WI38 (cell line): ENCODE measurements around the gene PXDN.

ENCODE experiments used
- H3K4me3 ChIP-seq: 2 replicates; pipeline ENCODE4 v1.5.1; 2011; ENCODE audit warnings: low read depth, mild to moderate bottlenecking, control low read depth, low read length
- TF ChIP-seq, protein P1 (sequence below): IDR thresholded peaks from 2 replicates; pipeline ENCODE4 v1.5.1; 2012; ENCODE audit warnings: low read depth, mild to moderate bottlenecking, control low read depth, low read length

Gene PXDN

DNA sequence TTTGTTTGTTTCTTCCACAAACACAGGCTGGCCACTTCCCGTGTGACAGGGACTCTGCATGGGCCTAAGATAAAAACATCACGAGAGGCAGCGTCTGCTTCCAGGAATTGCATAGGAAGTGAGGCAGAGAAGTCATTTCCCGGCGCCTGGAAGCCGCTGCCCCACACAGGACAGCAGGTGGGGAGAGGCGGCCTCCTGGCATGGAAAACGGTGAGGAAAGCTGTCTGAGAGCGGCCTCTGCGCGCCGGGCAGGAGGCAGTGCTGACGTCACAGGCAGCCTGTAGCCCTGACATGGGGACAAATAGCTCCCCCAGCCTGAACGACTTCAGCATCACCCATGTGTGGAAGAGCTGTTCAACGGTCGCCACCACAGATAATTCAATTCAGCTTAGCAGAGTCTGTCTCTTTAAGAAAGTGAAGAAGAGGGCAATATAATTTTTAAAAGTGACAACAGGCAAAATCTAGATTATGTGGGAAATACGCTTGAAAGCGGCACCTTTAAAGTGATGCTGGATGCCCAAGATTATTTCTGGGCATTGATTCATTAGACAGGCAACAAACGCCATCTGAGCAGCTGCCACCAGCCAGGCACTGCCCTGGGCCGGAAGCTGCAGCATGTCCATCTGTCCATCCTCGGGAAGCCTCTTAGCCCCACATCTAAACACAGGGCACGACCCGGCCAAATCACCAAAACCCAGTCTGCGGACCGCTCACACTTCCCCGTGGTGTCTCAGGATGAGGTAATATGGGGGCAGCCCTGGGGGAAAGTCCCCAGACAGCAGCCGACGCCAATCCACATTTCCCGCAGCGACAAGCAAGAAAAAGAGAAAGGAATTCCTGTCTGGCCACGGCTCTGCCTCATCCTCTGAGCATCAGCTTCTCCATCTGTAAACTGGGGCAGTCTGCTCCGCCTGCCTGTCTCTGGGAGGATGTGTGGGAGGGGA lies 138.9 kb downstream of the PXDN start:
- TF ChIP-seq, protein P1, sequence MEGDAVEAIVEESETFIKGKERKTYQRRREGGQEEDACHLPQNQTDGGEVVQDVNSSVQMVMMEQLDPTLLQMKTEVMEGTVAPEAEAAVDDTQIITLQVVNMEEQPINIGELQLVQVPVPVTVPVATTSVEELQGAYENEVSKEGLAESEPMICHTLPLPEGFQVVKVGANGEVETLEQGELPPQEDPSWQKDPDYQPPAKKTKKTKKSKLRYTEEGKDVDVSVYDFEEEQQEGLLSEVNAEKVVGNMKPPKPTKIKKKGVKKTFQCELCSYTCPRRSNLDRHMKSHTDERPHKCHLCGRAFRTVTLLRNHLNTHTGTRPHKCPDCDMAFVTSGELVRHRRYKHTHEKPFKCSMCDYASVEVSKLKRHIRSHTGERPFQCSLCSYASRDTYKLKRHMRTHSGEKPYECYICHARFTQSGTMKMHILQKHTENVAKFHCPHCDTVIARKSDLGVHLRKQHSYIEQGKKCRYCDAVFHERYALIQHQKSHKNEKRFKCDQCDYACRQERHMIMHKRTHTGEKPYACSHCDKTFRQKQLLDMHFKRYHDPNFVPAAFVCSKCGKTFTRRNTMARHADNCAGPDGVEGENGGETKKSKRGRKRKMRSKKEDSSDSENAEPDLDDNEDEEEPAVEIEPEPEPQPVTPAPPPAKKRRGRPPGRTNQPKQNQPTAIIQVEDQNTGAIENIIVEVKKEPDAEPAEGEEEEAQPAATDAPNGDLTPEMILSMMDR = no peak
- H3K4me3 ChIP-seq = peak overlapping the region; percentile 21; the same call in 1 of the 2 replicates

DNA sequence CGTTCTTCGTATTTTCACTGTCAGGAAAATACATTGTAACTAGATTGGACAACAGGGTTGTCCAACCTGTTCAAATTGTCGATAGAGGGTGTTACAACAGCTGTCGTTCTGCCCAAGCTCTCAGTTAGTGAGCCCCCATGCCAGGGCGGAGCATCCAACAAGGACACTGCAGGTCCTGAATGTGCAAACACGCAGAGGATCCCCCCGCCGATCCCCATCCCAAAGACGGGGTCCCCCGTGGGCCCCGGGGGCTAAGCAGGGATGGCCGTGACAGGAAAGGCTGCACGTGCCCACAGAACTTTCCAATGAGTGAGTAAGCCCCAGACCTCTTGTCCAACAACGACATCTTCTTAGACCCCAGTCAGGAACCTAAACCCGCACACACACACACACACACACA lies 140.8 kb downstream of the PXDN start:
- TF ChIP-seq, protein P1 = no peak
- H3K4me3 ChIP-seq = no peak overlapping the region

DNA sequence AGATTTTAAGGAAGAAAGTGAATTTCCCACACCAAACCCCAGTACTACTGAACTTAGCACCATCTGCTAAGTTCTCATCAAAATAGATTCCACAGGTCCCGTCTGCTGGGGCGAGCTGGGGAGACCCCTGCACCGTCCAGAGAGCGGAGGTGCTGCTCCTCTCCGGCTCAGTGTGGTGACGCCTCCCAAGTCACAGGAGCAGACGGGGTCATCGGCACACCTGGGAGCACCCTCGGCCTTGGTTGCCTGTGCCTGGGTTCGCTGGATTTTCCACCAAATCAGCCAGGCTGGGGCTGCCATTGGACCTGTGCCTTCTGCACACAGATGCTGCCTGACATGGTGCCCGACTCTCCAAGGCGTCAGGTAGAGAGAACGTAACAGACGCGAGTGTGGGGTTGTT lies 141.3 kb downstream of the PXDN start:
- H3K4me3 ChIP-seq = no peak overlapping the region
- TF ChIP-seq, protein P1 = no peak

DNA sequence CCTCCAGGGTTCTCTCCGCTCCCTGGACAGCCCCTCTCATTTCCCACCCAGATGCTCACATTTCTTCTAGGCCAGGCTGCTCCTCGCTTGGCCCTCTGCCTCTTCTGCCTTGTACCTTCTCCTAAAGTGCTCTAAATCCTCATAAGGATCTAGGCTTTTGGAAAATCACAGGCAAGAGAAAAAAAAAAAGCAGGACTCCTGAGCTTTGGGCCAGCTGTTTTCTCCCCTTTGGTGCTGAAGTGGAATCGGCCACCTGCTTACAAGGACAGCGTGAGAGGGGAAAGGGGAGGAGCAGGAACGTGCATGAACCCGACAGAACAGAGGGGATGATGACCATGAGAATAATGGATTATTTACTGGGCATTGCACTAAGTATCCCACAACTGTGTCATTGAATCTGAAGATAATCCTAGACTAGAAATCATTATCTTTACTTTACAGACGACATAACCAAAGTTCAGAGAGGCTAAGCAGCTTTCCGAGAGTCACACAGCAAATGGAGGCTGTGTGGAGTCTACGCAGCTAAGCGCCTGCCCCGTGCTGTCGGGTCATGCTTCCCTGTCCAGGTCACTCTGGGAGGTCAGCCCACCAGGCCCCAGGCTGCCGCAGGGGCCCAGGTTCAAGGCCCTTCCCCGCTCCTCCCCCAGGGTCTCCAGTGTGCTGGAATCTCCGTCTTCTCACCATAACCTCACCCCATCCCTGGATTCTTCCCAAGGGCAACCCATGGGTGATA lies 141.9 kb downstream of the PXDN start:
- H3K4me3 ChIP-seq = no peak overlapping the region
- TF ChIP-seq, protein P1 = no peak

DNA sequence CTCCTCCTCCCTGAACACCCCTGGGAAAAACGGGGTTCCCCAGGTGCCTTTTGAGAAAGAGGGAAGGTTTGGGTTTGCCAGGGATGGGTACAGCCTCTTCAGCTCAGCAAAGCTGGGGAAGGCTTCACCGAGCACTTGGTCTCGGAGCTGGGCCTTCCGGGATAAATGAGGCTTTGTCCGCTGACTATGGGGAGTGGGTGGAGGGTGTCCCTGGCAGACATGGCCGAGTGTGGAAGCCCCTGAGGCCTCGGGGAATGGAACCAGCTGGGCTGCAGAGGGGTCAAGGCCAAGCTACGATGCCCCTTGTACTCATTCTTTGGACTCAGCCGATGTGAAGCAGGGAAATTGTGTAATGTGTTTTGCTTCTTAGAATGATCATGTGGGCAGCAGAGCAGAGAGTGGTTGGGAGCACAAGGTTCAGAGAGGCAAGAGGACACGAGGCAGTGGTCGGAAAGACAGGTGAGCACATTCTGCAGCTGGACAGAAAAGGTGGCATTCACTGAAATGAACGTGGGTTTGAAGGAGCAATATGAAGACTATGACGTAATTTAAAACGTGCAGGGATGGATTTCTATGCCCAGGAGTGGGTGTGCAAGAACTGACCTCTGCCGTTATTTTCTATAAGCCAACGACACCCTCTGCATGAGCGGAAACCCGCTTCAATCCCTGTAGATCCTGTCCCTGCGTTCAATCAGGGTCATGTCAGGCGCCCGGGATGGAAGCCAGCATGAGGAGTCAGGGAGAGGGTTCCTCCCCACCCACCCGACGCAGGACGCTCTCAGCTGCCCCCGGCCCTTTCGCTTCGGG lies 142.6 kb downstream of the PXDN start:
- TF ChIP-seq, protein P1 = no peak
- no peak overlapping the region for H3K4me3 ChIP-seq

DNA sequence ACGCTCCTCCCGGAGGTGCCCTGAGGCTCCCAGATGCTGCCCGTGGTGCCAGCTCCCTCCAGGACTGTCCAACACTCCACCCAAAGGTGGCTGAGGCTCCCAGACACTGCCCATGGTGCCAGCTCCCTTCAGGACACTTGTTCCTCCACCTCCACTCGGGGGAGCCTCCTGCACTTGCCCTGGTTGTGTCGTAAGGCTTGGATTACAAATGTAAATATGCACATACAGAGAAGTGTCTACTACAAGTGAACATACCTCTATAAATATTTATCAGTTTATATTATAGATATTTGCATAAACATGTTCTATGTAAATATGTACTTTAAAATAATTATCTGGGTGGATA lies 143.3 kb downstream of the PXDN start:
- TF ChIP-seq, protein P1 = no peak
- no peak overlapping the region for H3K4me3 ChIP-seq
